OCI-LY1 (cell line): ENCODE results near the gene FBXL22.

Source experiments
- H2AFZ ChIP-seq: fragments of 200-600 bp; sonication (generic), shearing (Covaris generic); 2 replicates; pipeline ENCODE4 v1.6.0; 2014; ENCODE audit warnings: antibody characterized with exemption, mild to moderate bottlenecking, low read length
- H3F3A ChIP-seq: fragments of 200-600 bp; sonication (generic), shearing (Covaris generic); 2 replicates; pipeline ENCODE4 v1.6.0; 2014; ENCODE audit warnings: mild to moderate bottlenecking, antibody characterized with exemption, low read length, moderate library complexity; ENCODE audit not compliant: insufficient read depth
- H3K27ac ChIP-seq: fragments of 200-600 bp; sonication (generic); 2 replicates; pipeline ENCODE4 v1.5.1; 2014; ENCODE audit warnings: low read length, mixed run types, mild to moderate bottlenecking, low read depth; ENCODE audit not compliant: poor library complexity, severe bottlenecking
- H3K27me3 ChIP-seq: fragments of 200-600 bp; sonication (generic); 2 replicates; pipeline ENCODE4 v1.6.0; 2014; ENCODE audit warnings: antibody characterized with exemption, mild to moderate bottlenecking, low read length, moderate library complexity; ENCODE audit not compliant: insufficient read depth
- H3K36me3 ChIP-seq: fragments of 200-600 bp; sonication (generic); 2 replicates; pipeline ENCODE4 v1.6.1; 2014; ENCODE audit warnings: mild to moderate bottlenecking, antibody characterized with exemption, low read length, moderate library complexity, mixed read lengths; ENCODE audit not compliant: insufficient read depth
- H3K4me1 ChIP-seq: fragments of 200-600 bp; sonication (generic); 2 replicates; pipeline ENCODE4 v1.5.1; 2014; ENCODE audit warnings: mild to moderate bottlenecking, low read length, moderate library complexity; ENCODE audit not compliant: insufficient read depth, severe bottlenecking
- H3K4me2 ChIP-seq: fragments of 200-600 bp; sonication (generic), shearing (Covaris generic); 2 replicates; pipeline ENCODE4 v1.6.1; 2014; ENCODE audit warnings: low read length
- H3K4me3 ChIP-seq: fragments of 200-600 bp; sonication (generic); 2 replicates; pipeline ENCODE4 v1.5.1; 2014; ENCODE audit warnings: low read length, low read depth, mild to moderate bottlenecking, mixed read lengths; ENCODE audit not compliant: poor library complexity, severe bottlenecking
- H3K79me2 ChIP-seq: fragments of 200-600 bp; shearing (Covaris generic); 2 replicates; pipeline ENCODE4 v1.6.1; 2016; ENCODE audit warnings: mixed run types, low read length, mixed read lengths; ENCODE audit not compliant: insufficient read depth
- H3K9ac ChIP-seq: fragments of 200-600 bp; sonication (generic), shearing (Covaris generic); 2 replicates; pipeline ENCODE4 v1.6.1; 2014; ENCODE audit warnings: mild to moderate bottlenecking, low read length, mixed read lengths
- H3K9me2 ChIP-seq: fragments of 200-600 bp; sonication (generic), shearing (Covaris generic); 2 replicates; pipeline ENCODE4 v1.6.1; 2014; ENCODE audit warnings: low read depth, mild to moderate bottlenecking, low read length, mixed read lengths
- H3K9me3 ChIP-seq: fragments of 200-600 bp; shearing (Covaris generic); 2 replicates; pipeline ENCODE4 v1.6.1; 2014; ENCODE audit warnings: low read length, mixed read lengths
- H4K20me1 ChIP-seq: fragments of 200-600 bp; sonication (generic), shearing (Covaris generic); 2 replicates; pipeline ENCODE4 v1.6.0; 2016; ENCODE audit warnings: mild to moderate bottlenecking, low read length; ENCODE audit not compliant: insufficient read depth
- EZH2 ChIP-seq: fragments of 200-600 bp; sonication (generic), shearing (Covaris generic); IDR thresholded peaks from 2 replicates; pipeline ENCODE4 v1.8.0; 2017; ENCODE audit warnings: borderline replicate concordance, mixed run types, mild to moderate bottlenecking, antibody characterized with exemption, low read length, moderate library complexity, mixed read lengths
- TF ChIP-seq, protein P1 (sequence below): fragments of 200-600 bp; sonication (generic), shearing (Covaris generic); IDR thresholded peaks from 2 replicates; pipeline ENCODE4 v1.5.1; 2017; ENCODE audit warnings: mild to moderate bottlenecking, antibody characterized with exemption, low read length, moderate library complexity, mixed read lengths

FBXL22 gene

GRCh38 chr15:63605816-63606215 lies 8.6 kb downstream of the FBXL22 start:
- Histone ChIP-seq H3K9ac (no peak overlapping the region), H3K4me2 (no peak overlapping the region), H3F3A (no peaks in the 10 kb centered on the region), H3K4me1 (peaks cover 41% of the 10 kb centered on the region), H3K79me2 (no peaks in the 10 kb centered on the region), H3K4me3 (no peak overlapping the region), H4K20me1 (no peaks in the 10 kb centered on the region), H2AFZ (no peak overlapping the region), H3K27ac (peak overlapping the region; percentile 33), H3K9me3 (no peaks in the 10 kb centered on the region), H3K9me2 (no peaks in the 10 kb centered on the region), H3K27me3 (no peaks in the 10 kb centered on the region), H3K36me3 (peaks cover 24% of the 10 kb centered on the region; the same call in 1 of the 2 replicates)
- TF ChIP-seq EZH2 = no peak
- TF ChIP-seq, protein P1, sequence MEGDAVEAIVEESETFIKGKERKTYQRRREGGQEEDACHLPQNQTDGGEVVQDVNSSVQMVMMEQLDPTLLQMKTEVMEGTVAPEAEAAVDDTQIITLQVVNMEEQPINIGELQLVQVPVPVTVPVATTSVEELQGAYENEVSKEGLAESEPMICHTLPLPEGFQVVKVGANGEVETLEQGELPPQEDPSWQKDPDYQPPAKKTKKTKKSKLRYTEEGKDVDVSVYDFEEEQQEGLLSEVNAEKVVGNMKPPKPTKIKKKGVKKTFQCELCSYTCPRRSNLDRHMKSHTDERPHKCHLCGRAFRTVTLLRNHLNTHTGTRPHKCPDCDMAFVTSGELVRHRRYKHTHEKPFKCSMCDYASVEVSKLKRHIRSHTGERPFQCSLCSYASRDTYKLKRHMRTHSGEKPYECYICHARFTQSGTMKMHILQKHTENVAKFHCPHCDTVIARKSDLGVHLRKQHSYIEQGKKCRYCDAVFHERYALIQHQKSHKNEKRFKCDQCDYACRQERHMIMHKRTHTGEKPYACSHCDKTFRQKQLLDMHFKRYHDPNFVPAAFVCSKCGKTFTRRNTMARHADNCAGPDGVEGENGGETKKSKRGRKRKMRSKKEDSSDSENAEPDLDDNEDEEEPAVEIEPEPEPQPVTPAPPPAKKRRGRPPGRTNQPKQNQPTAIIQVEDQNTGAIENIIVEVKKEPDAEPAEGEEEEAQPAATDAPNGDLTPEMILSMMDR = peak; percentile 4; the same call in 1 of the 2 replicates

- H3K27ac ChIP-seq = peak overlapping the region; percentile 33
- peaks cover 24% of the 10 kb centered on the region; the same call in 1 of the 2 replicates for H3K36me3 ChIP-seq
- no peaks in the 10 kb centered on the region for H3K27me3 ChIP-seq
- H3K79me2 ChIP-seq = no peaks in the 10 kb centered on the region
- no peaks in the 10 kb centered on the region for H4K20me1 ChIP-seq
- no peaks in the 10 kb centered on the region for H3F3A ChIP-seq
- no peak overlapping the region for H3K4me3 ChIP-seq
- peaks cover 46% of the 10 kb centered on the region for H3K4me1 ChIP-seq
- no peak for TF ChIP-seq EZH2
- TF ChIP-seq, protein P1 = no peak
- no peak overlapping the region for H2AFZ ChIP-seq
- no peaks in the 10 kb centered on the region for H3K9me2 ChIP-seq
- H3K4me2 ChIP-seq = no peak overlapping the region
- no peaks in the 10 kb centered on the region for H3K9me3 ChIP-seq
- no peak overlapping the region for H3K9ac ChIP-seq
Observed at GRCh38 chr15:63606308-63606707, 9.1 kb downstream of the FBXL22 start.

GRCh38 chr15:63608989-63609388 lies 11.8 kb downstream of the FBXL22 start:
- Histone ChIP-seq H4K20me1 (no peaks in the 10 kb centered on the region), H3K9me2 (no peaks in the 10 kb centered on the region), H3K79me2 (no peaks in the 10 kb centered on the region), H3K27me3 (no peaks in the 10 kb centered on the region), H3K27ac (no peak overlapping the region), H3K9me3 (no peaks in the 10 kb centered on the region), H3K9ac (no peak overlapping the region), H3K36me3 (peaks cover 34% of the 10 kb centered on the region; the same call in 1 of the 2 replicates), H3F3A (no peaks in the 10 kb centered on the region), H2AFZ (no peak overlapping the region), H3K4me1 (peaks cover 27% of the 10 kb centered on the region), H3K4me3 (no peak overlapping the region), H3K4me2 (no peak overlapping the region)
- TF ChIP-seq, protein P1 = no peak
- TF ChIP-seq EZH2 = no peak
